Peyer's patch (tissue), 4 donors: ENCODE results near the gene GAB1.

Experiments used
- POLR2A ChIP-seq, 2 donors: fragments of 450-650 bp; IDR thresholded peaks; one replicate each; pipeline ENCODE4 v1.5.1; 2017; ENCODE audit warnings: antibody characterized with exemption in 2 of 2, mild to moderate bottlenecking in 2 of 2, moderate library complexity in 2 of 2
- TF ChIP-seq, protein P1 (sequence below), 6 experiments: fragments of 450-650 bp in 4 of 6; fragments of 200-600 bp in 2 of 6; sonication (generic) in 1 of 6; IDR thresholded peaks; one replicate each; pipeline ENCODE4 v1.5.1; 2017 to 2019; ENCODE audit warnings: antibody characterized with exemption in 6 of 6, mild to moderate bottlenecking in 3 of 6, moderate library complexity in 1 of 6

GRCh38 chr4:143386812-143387211, 50.1 kb downstream of the GAB1 start:
- TF ChIP-seq, protein P1, sequence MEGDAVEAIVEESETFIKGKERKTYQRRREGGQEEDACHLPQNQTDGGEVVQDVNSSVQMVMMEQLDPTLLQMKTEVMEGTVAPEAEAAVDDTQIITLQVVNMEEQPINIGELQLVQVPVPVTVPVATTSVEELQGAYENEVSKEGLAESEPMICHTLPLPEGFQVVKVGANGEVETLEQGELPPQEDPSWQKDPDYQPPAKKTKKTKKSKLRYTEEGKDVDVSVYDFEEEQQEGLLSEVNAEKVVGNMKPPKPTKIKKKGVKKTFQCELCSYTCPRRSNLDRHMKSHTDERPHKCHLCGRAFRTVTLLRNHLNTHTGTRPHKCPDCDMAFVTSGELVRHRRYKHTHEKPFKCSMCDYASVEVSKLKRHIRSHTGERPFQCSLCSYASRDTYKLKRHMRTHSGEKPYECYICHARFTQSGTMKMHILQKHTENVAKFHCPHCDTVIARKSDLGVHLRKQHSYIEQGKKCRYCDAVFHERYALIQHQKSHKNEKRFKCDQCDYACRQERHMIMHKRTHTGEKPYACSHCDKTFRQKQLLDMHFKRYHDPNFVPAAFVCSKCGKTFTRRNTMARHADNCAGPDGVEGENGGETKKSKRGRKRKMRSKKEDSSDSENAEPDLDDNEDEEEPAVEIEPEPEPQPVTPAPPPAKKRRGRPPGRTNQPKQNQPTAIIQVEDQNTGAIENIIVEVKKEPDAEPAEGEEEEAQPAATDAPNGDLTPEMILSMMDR (IDR thresholded peaks at IDR 0.05), result no peak
- TF ChIP-seq POLR2A (IDR thresholded peaks at IDR 0.05), result no peak
